GM12801 (cell line): ENCODE measurements around the gene DDX54.

ENCODE experiments used
- TF ChIP-seq, protein P1 (sequence below): IDR thresholded peaks from one replicate; pipeline ENCODE4 v1.5.1; 2011; ENCODE audit warnings: control low read depth; ENCODE audit not compliant: insufficient read length; ENCODE audit errors: extremely low read depth

The DDX54 gene

DNA sequence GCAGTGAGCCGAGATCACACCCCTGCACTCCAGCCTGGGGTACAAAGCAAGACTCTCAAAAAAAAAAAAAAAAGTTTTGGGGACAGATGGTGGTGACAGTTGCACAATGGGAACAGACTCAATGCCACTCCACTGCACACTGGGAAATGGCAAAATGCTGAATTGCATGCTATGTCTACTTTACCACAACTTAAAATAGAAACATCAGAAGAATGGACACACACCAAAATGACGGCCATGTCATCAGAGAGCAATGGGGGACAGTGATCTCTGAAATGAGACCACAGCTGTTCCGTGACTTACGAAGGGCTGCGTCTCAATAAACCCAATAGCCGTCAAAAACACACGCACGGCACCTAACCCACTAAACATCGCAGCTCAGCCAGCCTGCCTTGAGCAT is 13.7 kb downstream of the DDX54 start:
- TF ChIP-seq, protein P1, sequence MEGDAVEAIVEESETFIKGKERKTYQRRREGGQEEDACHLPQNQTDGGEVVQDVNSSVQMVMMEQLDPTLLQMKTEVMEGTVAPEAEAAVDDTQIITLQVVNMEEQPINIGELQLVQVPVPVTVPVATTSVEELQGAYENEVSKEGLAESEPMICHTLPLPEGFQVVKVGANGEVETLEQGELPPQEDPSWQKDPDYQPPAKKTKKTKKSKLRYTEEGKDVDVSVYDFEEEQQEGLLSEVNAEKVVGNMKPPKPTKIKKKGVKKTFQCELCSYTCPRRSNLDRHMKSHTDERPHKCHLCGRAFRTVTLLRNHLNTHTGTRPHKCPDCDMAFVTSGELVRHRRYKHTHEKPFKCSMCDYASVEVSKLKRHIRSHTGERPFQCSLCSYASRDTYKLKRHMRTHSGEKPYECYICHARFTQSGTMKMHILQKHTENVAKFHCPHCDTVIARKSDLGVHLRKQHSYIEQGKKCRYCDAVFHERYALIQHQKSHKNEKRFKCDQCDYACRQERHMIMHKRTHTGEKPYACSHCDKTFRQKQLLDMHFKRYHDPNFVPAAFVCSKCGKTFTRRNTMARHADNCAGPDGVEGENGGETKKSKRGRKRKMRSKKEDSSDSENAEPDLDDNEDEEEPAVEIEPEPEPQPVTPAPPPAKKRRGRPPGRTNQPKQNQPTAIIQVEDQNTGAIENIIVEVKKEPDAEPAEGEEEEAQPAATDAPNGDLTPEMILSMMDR: no peak

- TF ChIP-seq, protein P1: no peak
Observed at GRCh38 chr12:113170926-113171325, 14.4 kb downstream of the DDX54 start.

DNA sequence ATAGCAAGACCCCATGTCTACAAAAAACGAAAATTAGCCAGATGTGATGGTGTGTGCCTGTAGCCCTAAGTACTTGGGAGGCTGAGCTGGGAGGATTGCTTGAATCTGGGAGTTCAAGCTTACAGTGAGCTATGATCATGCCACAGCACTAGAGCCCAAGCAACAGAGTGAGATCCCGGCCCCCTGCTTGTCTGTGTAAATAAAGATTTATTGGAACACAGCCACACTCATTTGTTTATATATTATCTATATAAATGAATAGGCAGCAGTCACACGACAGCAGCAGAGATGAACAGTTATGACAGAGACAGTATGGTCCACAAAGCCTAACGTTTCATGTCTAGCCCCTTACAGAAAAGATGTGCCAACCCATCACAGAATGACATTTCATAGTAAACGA is 14.8 kb downstream of the DDX54 start:
- TF ChIP-seq, protein P1: no peak

GRCh38 chr12:113169697-113170096 is 15.6 kb downstream of the DDX54 start:
- TF ChIP-seq, protein P1: no peak

DNA sequence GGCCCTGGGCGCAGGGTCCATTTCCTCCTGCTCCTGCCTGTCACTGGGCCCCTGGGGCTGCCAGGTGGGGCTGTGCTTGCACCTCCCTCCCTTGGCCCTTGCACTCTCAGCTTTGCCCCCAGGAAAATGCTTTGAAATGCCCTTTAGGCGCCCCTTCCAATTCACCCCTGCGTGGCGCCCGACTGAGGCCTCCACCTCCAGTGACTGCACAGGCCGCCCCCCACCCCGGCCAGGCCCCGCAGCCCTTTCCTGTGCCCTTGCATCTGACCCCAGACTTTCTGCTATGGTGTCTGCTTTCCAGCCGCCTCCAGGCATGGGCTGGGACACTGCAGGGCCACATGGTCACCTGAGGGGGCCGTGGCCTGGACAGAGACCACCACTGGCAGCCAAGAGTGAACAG is 17.4 kb downstream of the DDX54 start:
- TF ChIP-seq, protein P1: no peak

GRCh38 chr12:113165521-113166450 is 19.5 kb downstream of the DDX54 start:
- TF ChIP-seq, protein P1: no peak

DNA sequence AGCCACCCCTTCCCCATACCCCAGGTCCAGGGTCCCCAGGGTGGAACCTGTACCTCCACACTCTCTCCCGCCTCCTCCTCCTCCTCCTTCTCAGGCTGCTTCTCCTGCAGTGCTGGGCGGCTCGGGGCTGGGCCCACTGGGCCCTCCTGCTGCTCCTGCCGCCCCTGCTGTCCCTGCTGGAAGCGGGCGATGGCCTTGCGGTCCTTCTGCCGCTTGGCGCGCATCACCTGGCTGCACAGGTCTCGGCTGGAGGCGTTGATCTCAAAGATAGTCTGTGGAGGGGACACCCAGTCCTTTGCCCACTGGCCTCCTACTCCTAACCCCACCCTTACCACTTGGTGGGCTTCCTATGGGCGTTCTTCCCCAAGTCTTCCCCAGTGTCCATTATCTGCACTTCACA is 21.3 kb downstream of the DDX54 start:
- TF ChIP-seq, protein P1: no peak
